SH-SY5Y (cell line): Measurements from ENCODE around the gene MEIOSIN.

Experiments used
- GATA2 ChIP-seq: IDR thresholded peaks from 2 replicates; pipeline ENCODE4 v1.6.1; 2011; ENCODE audit warnings: mild to moderate bottlenecking, low read depth, low read length
- GATA3 ChIP-seq: IDR thresholded peaks from 2 replicates; pipeline ENCODE4 v1.6.1; 2011; ENCODE audit warnings: low read depth, mild to moderate bottlenecking, low read length, moderate library complexity

- no peak for TF ChIP-seq GATA2
- TF ChIP-seq GATA3: no peak
Measured at GRCh38 chr19:45712699-45713067, 20.6 kb upstream of the MEIOSIN start.
